K562 (cell line): ENCODE results near the gene SURF4. TPM values are rescaled to one million over a fixed set of nuclear protein-coding genes. Genes with fewer than 3 reads are reported as not detected.

ENCODE experiments used
- ATAC-seq: fragments of 200-7000 bp; cut with Tn5 transposase; 3 replicates; pipeline ENCODE4 v1.9.1; 2020; ENCODE audit warnings: moderate library complexity
- BruUV-seq: library from RNA; stranded (reverse); fragments of 400-500 nt; replicated peaks from 2 replicates; lab custom pipeline; 2021; lab: Mats Ljungman, UMichigan
- CTCF ChIA-PET: fragments of 300-600 bp; formaldehyde crosslinking; extraction: SDS; loops from one replicate; lab custom pipeline; 2021; ENCODE audit warnings: low intra/inter-chr PET ratio; lab: Yijun Ruan, JAX
- POLR2A ChIA-PET: fragments of 300-600, 350-650 bp; sonication (Branson Sonifier 250); formaldehyde crosslinking; extraction: SDS; loops from one replicate; lab custom pipeline; 2021; ENCODE audit warnings: antibody characterized with exemption, inconsistent platforms; lab: Yijun Ruan, JAX
- DNase-seq, 4 experiments: peaks; one replicate each; pipeline versions ENCODE4 v3.0.0 to v3.0.0-alpha.2; 2011 to 2018; ENCODE audit warnings: low spot score in 3 of 4, mixed read lengths in 3 of 4; ENCODE audit errors: extremely low read depth in 1 of 4
- FAIRE-seq: peaks from 2 replicates; lab custom pipeline; 2011; peaks lifted over from hg19 to GRCh38; lab: Jason Lieb, UNC
- H2AFZ ChIP-seq: 2 replicates; pipeline ENCODE4 v1.6.0; 2011; ENCODE audit warnings: low read depth, low read length, control low read depth, inconsistent platforms
- H3K27ac ChIP-seq: fragments of 200-600 bp; 3 replicates; pipeline ENCODE4 v1.8.0; 2011; ENCODE audit warnings: low read depth, mild to moderate bottlenecking, control low read depth, inconsistent platforms, low read length, moderate library complexity, mixed read lengths; ENCODE audit errors: extremely low read depth
- H3K27me3 ChIP-seq, 2 experiments: fragments of 300-600 bp in 1 of 2; 2 replicates in 1 of 2; 3 replicates in 1 of 2; pipeline versions ENCODE4 v1.6.0 to v1.8.0; 2011; ENCODE audit warnings: inconsistent platforms in 2 of 2, low read length in 2 of 2, mild to moderate bottlenecking in 1 of 2, mixed read lengths in 1 of 2, moderate library complexity in 1 of 2; ENCODE audit not compliant: control insufficient read depth in 2 of 2, insufficient read depth in 2 of 2
- H3K36me3 ChIP-seq: fragments of 300-600 bp; 3 replicates; pipeline ENCODE4 v1.8.0; 2011; ENCODE audit warnings: mild to moderate bottlenecking, low read length, inconsistent platforms; ENCODE audit not compliant: control insufficient read depth, insufficient read depth
- H3K4me1 ChIP-seq, 2 experiments: fragments of 200-600 bp in 1 of 2; replicated peaks in 1 of 2; 2 replicates in 1 of 2; 3 replicates in 1 of 2; pipeline versions ENCODE4 v1.5.1 to v1.8.0; 2011; ENCODE audit warnings: inconsistent platforms in 2 of 2, low read length in 2 of 2, mild to moderate bottlenecking in 1 of 2, mixed read lengths in 1 of 2, moderate library complexity in 1 of 2; ENCODE audit not compliant: control insufficient read depth in 2 of 2, insufficient read depth in 2 of 2
- H3K4me2 ChIP-seq: 2 replicates; pipeline ENCODE4 v1.6.1; 2011; ENCODE audit warnings: low read length, control low read depth, inconsistent platforms, mixed read lengths; ENCODE audit not compliant: insufficient read depth
- H3K4me3 ChIP-seq: fragments of 200-600 bp; sonication (generic), shearing (Covaris generic); 2 replicates; pipeline ENCODE4 v1.5.1; 2016; ENCODE audit warnings: control low read depth, inconsistent platforms
- H3K79me2 ChIP-seq: fragments of 200-600 bp; 3 replicates; pipeline ENCODE4 v1.8.0; 2011; ENCODE audit warnings: low read length, inconsistent platforms; ENCODE audit not compliant: control insufficient read depth, insufficient read depth
- H3K9ac ChIP-seq, 2 experiments: 2 replicates each; pipeline versions ENCODE4 v1.6.0 to v1.6.1; 2011; ENCODE audit warnings: low read depth in 2 of 2, low read length in 2 of 2, control low read depth in 1 of 2, inconsistent platforms in 1 of 2, mild to moderate bottlenecking in 1 of 2, mixed read lengths in 1 of 2; ENCODE audit not compliant: insufficient read depth in 1 of 2
- H3K9me1 ChIP-seq: one replicate; pipeline ENCODE4 v1.6.0; 2011; ENCODE audit warnings: inconsistent platforms, mild to moderate bottlenecking, low read length, moderate library complexity; ENCODE audit not compliant: control insufficient read depth, insufficient read depth
- H3K9me3 ChIP-seq: replicated peaks from 2 replicates; pipeline ENCODE4 v1.5.1; 2011; ENCODE audit warnings: low read depth, low read length, inconsistent platforms; ENCODE audit not compliant: control insufficient read depth, insufficient read depth
- H4K20me1 ChIP-seq: replicated peaks from 2 replicates; pipeline ENCODE4 v1.6.1; 2011; ENCODE audit warnings: low read length, inconsistent platforms, mixed read lengths; ENCODE audit not compliant: control insufficient read depth, insufficient read depth
- CTCF ChIP-seq, 3 experiments: IDR thresholded peaks in 2 of 3; conservative IDR thresholded peaks in 1 of 3; 2 replicates each; pipeline ENCODE4 v1.5.1; 2011 to 2012; ENCODE audit warnings: low read length in 3 of 3, mild to moderate bottlenecking in 3 of 3, control low read depth in 2 of 3, improper control_type of control experiment in 1 of 3, inconsistent platforms in 1 of 3, low read depth in 1 of 3, mixed read lengths in 1 of 3, moderate library complexity in 1 of 3; ENCODE audit not compliant: insufficient read depth in 2 of 3
- KDM1A ChIP-seq, 2 experiments: fragments of 450-650 bp; IDR thresholded peaks; 2 replicates each; pipeline ENCODE4 v1.6.1; 2016; ENCODE audit warnings: mild to moderate bottlenecking in 2 of 2
- POLR2G ChIP-seq: fragments of 200-400 bp; formaldehyde crosslinking; IDR thresholded peaks from 2 replicates; pipeline ENCODE4 v1.6.1; 2017; ENCODE audit warnings: low read depth, mild to moderate bottlenecking, antibody characterized with exemption, low read length, moderate library complexity
- RBFOX2 ChIP-seq: fragments of 200-400 bp; formaldehyde crosslinking; IDR thresholded peaks from 2 replicates; pipeline ENCODE4 v1.6.1; 2017; ENCODE audit warnings: low read depth, mild to moderate bottlenecking, low read length, moderate library complexity
- WGBS: fragments of 100-300 bp; shearing (Covaris generic); methylation state at CpG from one replicate; pipeline ENCODE4 v1.1.6; 2016; ENCODE audit warnings: low coverage, mixed read lengths; ENCODE audit not compliant: insufficient coverage; ENCODE audit errors: missing lambda C conversion rate; 5-methylcytosine and 5-hydroxymethylcytosine counted together
- in situ Hi-C: fragments of 300-500 bp; cut with MboI; formaldehyde crosslinking; loops from 4 replicates; pipeline ENCODE4 v1.15.0; 2018; ENCODE audit warnings: inconsistent platforms, mixed read lengths
- intact Hi-C: fragments of 100-400 bp; cut with micrococcal nuclease; formaldehyde crosslinking; loops from 2 replicates; pipeline ENCODE4 v1.14.2; 2022
- polyA plus RNA-seq, 8 experiments: library from polyadenylated mRNA; depleted of rRNA in 4 of 8; stranded (reverse) in 5 of 8; unstranded in 3 of 8; fragments of >200 nt; fragmentation: Nextera tagmentation in 2 of 8; fragmentation: Illumina TruSeq in 1 of 8; extraction: Ambion mirVana in 2 of 8; extraction: Trizol in 1 of 8; gene quantifications; 2 replicates each; pipeline versions ENCODE4 v1.2.1 to v1.2.3, GENCODE V29; 2011 to 2014; ENCODE audit warnings: inconsistent platforms in 1 of 8, missing spikeins in 1 of 8
- total RNA-seq, 7 experiments: library from RNA; depleted of rRNA in 6 of 7; stranded (reverse); fragments of >200 nt in 6 of 7; fragmentation: Illumina TruSeq in 2 of 7; extraction: Trizol in 2 of 7; gene quantifications; 2 replicates each; pipeline versions ENCODE4 v1.2.1 to v1.2.3, GENCODE V29; 2011 to 2021; ENCODE audit warnings: low replicate concordance in 1 of 7
- TF ChIP-seq, protein P1 (sequence below): sonication (generic); formaldehyde crosslinking; IDR thresholded peaks from 2 replicates; pipeline ENCODE4 v1.8.1; 2023; ENCODE audit warnings: mild to moderate bottlenecking, missing genetic modification reagents

Gene SURF4
- total and polyA plus RNA-seq, 9 of the 15 experiments (the other 6 are each of a cell fraction or from before 2014, with no cell fraction given) = 8.4 to 176 (median 130) TPM

DNA sequence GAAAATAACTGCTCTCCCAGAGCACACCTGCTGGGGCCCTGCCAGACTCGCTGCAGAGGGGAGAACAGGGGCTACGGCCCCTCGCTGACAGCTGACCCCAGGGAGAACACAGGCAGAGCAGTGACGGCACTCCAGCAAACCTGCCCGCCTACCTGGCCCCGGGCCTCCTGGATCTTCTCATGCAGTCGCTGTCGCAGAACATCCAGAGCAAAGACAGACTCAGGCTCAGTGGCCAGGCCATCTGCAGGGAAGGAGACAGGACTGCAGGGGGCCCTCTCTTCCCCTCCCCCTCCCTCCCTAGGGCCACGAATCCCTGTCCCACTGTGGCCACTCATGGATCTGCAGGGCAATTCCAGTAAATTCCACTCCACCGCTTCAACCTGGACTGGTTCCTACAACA is 42.3 kb downstream of the SURF4 start:
- CTCF ChIA-PET = interaction anchor here (0.6 kb wide), 1 partner anchor 149 kb away, joined by 3 read pairs; no protein-coding TSS in a partner anchor

More for the DNA sequence above, 42.3 kb downstream of the SURF4 start:
- peaks cover 6 to 42% of the 10 kb centered on the region in 2 experiments; a peak in 4 of 5 replicates for H3K4me1 ChIP-seq
- H3K79me2 ChIP-seq = peaks cover 39% of the 10 kb centered on the region
- no peak overlapping the region for H3K27ac ChIP-seq
- no peak overlapping the region for H2AFZ ChIP-seq
- in situ Hi-C loops (loop anchor here (5.0 kb wide), 1 partner anchor 146 kb away; no protein-coding TSS in a partner anchor), intact Hi-C loops (no loop called here)
- ATAC-seq = no peak
- peaks cover 56% of the 10 kb centered on the region for H3K36me3 ChIP-seq
- H3K9me1 ChIP-seq = no peaks in the 10 kb centered on the region
- H3K4me3 ChIP-seq = no peak overlapping the region
- no TSS peak for BruUV-seq
- DNase-seq = peak in 2 of 4 experiments; percentile 49 to 57
- WGBS = 97% methylated on average over 8 of the region's 10 CpGs
- POLR2A ChIA-PET = interaction anchor here (0.7 to 2.3 kb wide), 4 partner anchors 11 to 147 kb away, joined by 3 to 9 read pairs (median 3); partner anchors contain the start of genes MED22 and RPL7A
- no peak for FAIRE-seq
- TF ChIP-seq POLR2G (peak; percentile 43), KDM1A (IDR thresholded peaks at IDR 0.05) (peak in 1 of 2 experiments; percentile 45; a peak in 1 of 4 replicates), RBFOX2 (peak; percentile 60), CTCF (IDR thresholded peaks at IDR 0.05 in 2 of 3, conservative IDR thresholded peaks at IDR 0.05 in 1 of 3; ENCODE audit: insufficient read depth in 2 of 3, low read depth in 1 of 3, low read length in 3 of 3) (peak; percentile 25 to 67 (median 31); a peak in 4 of 6 replicates)
- TF ChIP-seq, protein P1, sequence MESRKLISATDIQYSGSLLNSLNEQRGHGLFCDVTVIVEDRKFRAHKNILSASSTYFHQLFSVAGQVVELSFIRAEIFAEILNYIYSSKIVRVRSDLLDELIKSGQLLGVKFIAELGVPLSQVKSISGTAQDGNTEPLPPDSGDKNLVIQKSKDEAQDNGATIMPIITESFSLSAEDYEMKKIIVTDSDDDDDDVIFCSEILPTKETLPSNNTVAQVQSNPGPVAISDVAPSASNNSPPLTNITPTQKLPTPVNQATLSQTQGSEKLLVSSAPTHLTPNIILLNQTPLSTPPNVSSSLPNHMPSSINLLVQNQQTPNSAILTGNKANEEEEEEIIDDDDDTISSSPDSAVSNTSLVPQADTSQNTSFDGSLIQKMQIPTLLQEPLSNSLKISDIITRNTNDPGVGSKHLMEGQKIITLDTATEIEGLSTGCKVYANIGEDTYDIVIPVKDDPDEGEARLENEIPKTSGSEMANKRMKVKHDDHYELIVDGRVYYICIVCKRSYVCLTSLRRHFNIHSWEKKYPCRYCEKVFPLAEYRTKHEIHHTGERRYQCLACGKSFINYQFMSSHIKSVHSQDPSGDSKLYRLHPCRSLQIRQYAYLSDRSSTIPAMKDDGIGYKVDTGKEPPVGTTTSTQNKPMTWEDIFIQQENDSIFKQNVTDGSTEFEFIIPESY (CRISPR knock-in tag) = no peak
- H3K9me3 ChIP-seq = no peaks in the 10 kb centered on the region
- H3K27me3 ChIP-seq = no peaks in the 10 kb centered on the region; a peak in 1 of 5 replicates
- peak overlapping the region in 1 of 2 experiments; percentile 33; a peak in 1 of 4 replicates for H3K9ac ChIP-seq
- no peak overlapping the region for H3K4me2 ChIP-seq
- peaks cover 4% of the 10 kb centered on the region; the same call in 1 of the 2 replicates for H4K20me1 ChIP-seq
